K562 (cell line): Measurements from ENCODE around the gene REC8. TPM values are rescaled to one million over a fixed set of nuclear protein-coding genes. Genes with fewer than 3 reads are reported as not detected.

Source experiments
- ARID4B ChIP-seq: sonication (generic); formaldehyde crosslinking; IDR thresholded peaks from 2 replicates; pipeline ENCODE4 v1.8.0; 2022; ENCODE audit warnings: mild to moderate bottlenecking, missing genetic modification reagents
- NFIC ChIP-seq: fragments of 450-650 bp; IDR thresholded peaks from 2 replicates; pipeline ENCODE4 v1.6.1; 2017; ENCODE audit warnings: mild to moderate bottlenecking, inconsistent platforms
- UBTF ChIP-seq, 2 experiments: IDR thresholded peaks; 2 replicates each; pipeline ENCODE4 v1.6.1; 2012; ENCODE audit warnings: improper control_type of control experiment in 2 of 2, low read depth in 2 of 2, low read length in 2 of 2, borderline replicate concordance in 1 of 2
- ZNF512 ChIP-seq: IDR thresholded peaks from 2 replicates; pipeline ENCODE4 v1.6.1; 2016; ENCODE audit warnings: missing genetic modification characterization, missing compliant biosample characterization
- polyA plus RNA-seq, 8 experiments: library from polyadenylated mRNA; depleted of rRNA in 4 of 8; stranded (reverse) in 5 of 8; unstranded in 3 of 8; fragments of >200 nt; fragmentation: Nextera tagmentation in 2 of 8; fragmentation: Illumina TruSeq in 1 of 8; extraction: Ambion mirVana in 2 of 8; extraction: Trizol in 1 of 8; gene quantifications; 2 replicates each; pipeline versions ENCODE4 v1.2.1 to v1.2.3, GENCODE V29; 2011 to 2014; ENCODE audit warnings: inconsistent platforms in 1 of 8, missing spikeins in 1 of 8
- total RNA-seq, 7 experiments: library from RNA; depleted of rRNA in 6 of 7; stranded (reverse); fragments of >200 nt in 6 of 7; fragmentation: Illumina TruSeq in 2 of 7; extraction: Trizol in 2 of 7; gene quantifications; 2 replicates each; pipeline versions ENCODE4 v1.2.1 to v1.2.3, GENCODE V29; 2011 to 2021; ENCODE audit warnings: low replicate concordance in 1 of 7

The REC8 gene
- total and polyA plus RNA-seq, 9 of the 15 experiments (the other 6 are each of a cell fraction or from before 2014, with no cell fraction given): 0.11 to 2.5 (median 0.85) TPM

- no peak for TF ChIP-seq ZNF512 (tag)
- peak; percentile 19; the same call in 1 of the 2 replicates for TF ChIP-seq NFIC
- TF ChIP-seq ARID4B (CRISPR knock-in tag): 0 out of 2 replicates have a peak, but pooled peaks have one; percentile 17
- 0 out of 4 replicates have a peak, but pooled peaks of 1 of the 2 experiments have one; percentile 48 for TF ChIP-seq UBTF (IDR thresholded peaks at IDR 0.05; ENCODE audit: borderline replicate concordance in 1 of 2, low read depth in 2 of 2, low read length in 2 of 2)
Measured at GRCh38 chr14:24147761-24148428, 24.0 kb upstream of the REC8 start (continued).
